BE2C (cell line): ENCODE measurements around the gene SNX24.

Source experiments
- DNase-seq: peaks from one replicate; pipeline ENCODE4 v3.0.0-alpha.2; 2020
- H3K27me3 ChIP-seq: fragments of 250-450 bp; sonication (Bioruptor Pico); 2 replicates; pipeline ENCODE4 v1.5.1; 2020; ENCODE audit warnings: mild to moderate bottlenecking
- H3K36me3 ChIP-seq: fragments of 250-450 bp; sonication (Bioruptor Pico); 2 replicates; pipeline ENCODE4 v1.5.1; 2020; ENCODE audit warnings: mild to moderate bottlenecking
- H3K4me1 ChIP-seq: fragments of 250-450 bp; sonication (Bioruptor Pico); 2 replicates; pipeline ENCODE4 v1.5.1; 2020
- H3K4me3 ChIP-seq: 2 replicates; pipeline ENCODE4 v1.5.1; 2011; ENCODE audit warnings: low read depth, low read length
- H3K9me3 ChIP-seq: fragments of 250-450 bp; sonication (Bioruptor Pico); 2 replicates; pipeline ENCODE4 v1.5.1; 2020
- CTCF ChIP-seq: IDR thresholded peaks from 2 replicates; pipeline ENCODE4 v1.5.1; 2012; ENCODE audit warnings: mild to moderate bottlenecking, low read depth, low read length

The SNX24 gene

GRCh38 chr5:122895141-122895540 lies 49.7 kb downstream of the SNX24 start:
- DNase-seq, result no peak
- TF ChIP-seq CTCF, result no peak
- Histone ChIP-seq H3K27me3 (no peaks in the 10 kb centered on the region), H3K36me3 (no peaks in the 10 kb centered on the region), H3K4me3 (no peak overlapping the region), H3K9me3 (no peaks in the 10 kb centered on the region), H3K4me1 (no peaks in the 10 kb centered on the region; the same call in 1 of the 2 replicates)

GRCh38 chr5:122896598-122897282 lies 51.3 kb downstream of the SNX24 start:
- Histone ChIP-seq H3K9me3 (no peaks in the 10 kb centered on the region), H3K27me3 (no peaks in the 10 kb centered on the region), H3K36me3 (no peaks in the 10 kb centered on the region), H3K4me3 (no peak overlapping the region), H3K4me1 (no peaks in the 10 kb centered on the region; the same call in 1 of the 2 replicates)
- TF ChIP-seq CTCF, result peak; percentile 60
- no peak for DNase-seq

GRCh38 chr5:122897283-122897602 lies 51.8 kb downstream of the SNX24 start:
- no peaks in the 10 kb centered on the region for H3K36me3 ChIP-seq
- no peak for DNase-seq
- no peaks in the 10 kb centered on the region for H3K27me3 ChIP-seq
- H3K9me3 ChIP-seq, result no peaks in the 10 kb centered on the region
- H3K4me1 ChIP-seq, result no peaks in the 10 kb centered on the region; the same call in 1 of the 2 replicates
- no peak overlapping the region for H3K4me3 ChIP-seq
- TF ChIP-seq CTCF, result no peak

GRCh38 chr5:122901346-122901745 lies 55.9 kb downstream of the SNX24 start:
- TF ChIP-seq CTCF, result no peak
- no peaks in the 10 kb centered on the region for H3K9me3 ChIP-seq
- H3K4me3 ChIP-seq, result no peak overlapping the region
- H3K36me3 ChIP-seq, result no peaks in the 10 kb centered on the region
- no peak for DNase-seq
- no peaks in the 10 kb centered on the region; the same call in 1 of the 2 replicates for H3K4me1 ChIP-seq
- no peaks in the 10 kb centered on the region for H3K27me3 ChIP-seq

GRCh38 chr5:122902263-122902662 lies 56.9 kb downstream of the SNX24 start:
- Histone ChIP-seq H3K27me3 (no peaks in the 10 kb centered on the region), H3K9me3 (no peaks in the 10 kb centered on the region), H3K4me1 (no peaks in the 10 kb centered on the region), H3K36me3 (no peaks in the 10 kb centered on the region), H3K4me3 (no peak overlapping the region)
- no peak for DNase-seq
- TF ChIP-seq CTCF, result no peak

- no peak for TF ChIP-seq CTCF
- no peaks in the 10 kb centered on the region for H3K9me3 ChIP-seq
- no peaks in the 10 kb centered on the region for H3K36me3 ChIP-seq
- no peaks in the 10 kb centered on the region for H3K27me3 ChIP-seq
- DNase-seq, result no peak
- H3K4me1 ChIP-seq, result no peaks in the 10 kb centered on the region
- no peak overlapping the region for H3K4me3 ChIP-seq
These were observed 61.4 kb downstream of the SNX24 start for GRCh38 chr5:122906768-122907167.
